ENCODE results near the gene SND1. TPM values are rescaled to one million over a fixed set of nuclear protein-coding genes. Genes with fewer than 3 reads are reported as not detected.

The SND1 gene
- total RNA-seq, 1 experiment from 2014 or later, result 218 TPM

DNA sequence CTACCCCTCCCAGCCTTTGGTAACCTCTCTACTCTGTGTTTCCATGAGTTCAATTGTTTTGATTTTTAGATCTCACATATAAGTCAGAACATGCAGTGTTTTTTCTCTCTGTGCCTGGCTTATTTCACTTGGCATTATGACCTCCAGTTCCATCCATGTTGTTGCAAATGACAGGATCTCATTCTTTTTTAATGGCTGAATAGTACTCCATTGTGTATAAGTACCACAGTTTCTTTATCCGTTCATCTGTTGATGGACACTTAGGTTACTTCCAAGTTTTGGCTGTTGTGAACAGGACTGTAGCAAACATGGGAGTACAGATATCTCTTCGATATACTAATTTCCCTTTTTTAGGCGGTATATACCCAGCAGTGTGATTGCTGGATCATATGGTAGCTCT lies 237.7 kb downstream of the SND1 start:
- H2AK5ac ChIP-seq (ENCODE audit: insufficient read length, low read length), result no peak overlapping the region
- H3K23ac ChIP-seq (ENCODE audit: insufficient read length, low read depth, low read length), result no peak overlapping the region
- peaks cover 38 to 40% of the 10 kb centered on the region in 2 experiments for H3K4me1 Mint-ChIP-seq
- no peak overlapping the region for H3K4me2 ChIP-seq (ENCODE audit: insufficient read depth, insufficient read length, low read length)
- no peak overlapping the region for H4K5ac ChIP-seq (ENCODE audit: insufficient read length, low read depth, low read length)
- H3K4me1 ChIP-seq (ENCODE audit: insufficient read depth, low read length), result peaks cover 3% of the 10 kb centered on the region; the same call in 1 of the 2 replicates
- H2BK5ac ChIP-seq (ENCODE audit: insufficient read length, low read length), result no peak overlapping the region
- no peak overlapping the region for H4K8ac ChIP-seq (replicated peaks; ENCODE audit: insufficient read length, low read depth, low read length)
- H2BK15ac ChIP-seq (ENCODE audit: low read depth, low read length), result no peak overlapping the region
- no peak overlapping the region for H3K14ac ChIP-seq (ENCODE audit: insufficient read depth, low read length)
- H3K27me3 Mint-ChIP-seq (ENCODE audit: low read depth), result no peaks in the 10 kb centered on the region
- no CpG with 5 or more reads among the region's 3 CpGs for WGBS (ENCODE audit: extremely low coverage, insufficient read length, low lambda C conversion rate)
- H3K27me3 ChIP-seq (ENCODE audit: insufficient read depth, low read length), result no peaks in the 10 kb centered on the region; the same call in 1 of the 2 replicates
- no peak overlapping the region for H2AFZ ChIP-seq (ENCODE audit: low read length)
- no peak overlapping the region for H3K56ac ChIP-seq (ENCODE audit: insufficient read length, low read depth, low read length)
- no peak overlapping the region for H3K9ac ChIP-seq (ENCODE audit: extremely low read depth, insufficient read length, low read length)
- H3K36me3 Mint-ChIP-seq (ENCODE audit: insufficient read depth in 1 of 3, low read depth in 3 of 3), result peaks cover 18 to 42% (median 27%) of the 10 kb centered on the region in 3 experiments; a peak in 6 of 7 replicates
- no peaks in the 10 kb centered on the region for H3K23me2 ChIP-seq (ENCODE audit: insufficient read length, low read depth, low read length, poor library complexity, severe bottlenecking)
- no peak overlapping the region for H3K4ac ChIP-seq (ENCODE audit: low read depth, low read length)
- no peak overlapping the region for H4K91ac ChIP-seq (ENCODE audit: insufficient read length, low read depth, low read length)
- H3K9me3 Mint-ChIP-seq, result no peaks in the 10 kb centered on the region; a peak in 1 of 5 replicates
- no peak overlapping the region for H3K27ac ChIP-seq (ENCODE audit: insufficient read length, low read depth, low read length)
- no peak overlapping the region for H3K27ac Mint-ChIP-seq
- TF ChIP-seq, protein P1, sequence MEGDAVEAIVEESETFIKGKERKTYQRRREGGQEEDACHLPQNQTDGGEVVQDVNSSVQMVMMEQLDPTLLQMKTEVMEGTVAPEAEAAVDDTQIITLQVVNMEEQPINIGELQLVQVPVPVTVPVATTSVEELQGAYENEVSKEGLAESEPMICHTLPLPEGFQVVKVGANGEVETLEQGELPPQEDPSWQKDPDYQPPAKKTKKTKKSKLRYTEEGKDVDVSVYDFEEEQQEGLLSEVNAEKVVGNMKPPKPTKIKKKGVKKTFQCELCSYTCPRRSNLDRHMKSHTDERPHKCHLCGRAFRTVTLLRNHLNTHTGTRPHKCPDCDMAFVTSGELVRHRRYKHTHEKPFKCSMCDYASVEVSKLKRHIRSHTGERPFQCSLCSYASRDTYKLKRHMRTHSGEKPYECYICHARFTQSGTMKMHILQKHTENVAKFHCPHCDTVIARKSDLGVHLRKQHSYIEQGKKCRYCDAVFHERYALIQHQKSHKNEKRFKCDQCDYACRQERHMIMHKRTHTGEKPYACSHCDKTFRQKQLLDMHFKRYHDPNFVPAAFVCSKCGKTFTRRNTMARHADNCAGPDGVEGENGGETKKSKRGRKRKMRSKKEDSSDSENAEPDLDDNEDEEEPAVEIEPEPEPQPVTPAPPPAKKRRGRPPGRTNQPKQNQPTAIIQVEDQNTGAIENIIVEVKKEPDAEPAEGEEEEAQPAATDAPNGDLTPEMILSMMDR (conservative IDR thresholded peaks at IDR 0.05), result no peak
- H4K20me1 ChIP-seq (ENCODE audit: control insufficient read depth, insufficient read depth, insufficient read length), result no peaks in the 10 kb centered on the region
- H3K9me3 ChIP-seq (ENCODE audit: control insufficient read depth, low read depth, low read length), result no peaks in the 10 kb centered on the region
- no peak overlapping the region for H2BK20ac ChIP-seq (ENCODE audit: low read depth, low read length, poor library complexity, severe bottlenecking)
- H3T11ph ChIP-seq (ENCODE audit: low read length), result no peak overlapping the region
- no peak overlapping the region for H2BK120ac ChIP-seq (ENCODE audit: low read depth, low read length, poor library complexity, severe bottlenecking)
- no peaks in the 10 kb centered on the region for H3K79me2 ChIP-seq (ENCODE audit: insufficient read depth, low read length)
- H3K18ac ChIP-seq (ENCODE audit: insufficient read length, low read depth, low read length), result no peak overlapping the region
- no peaks in the 10 kb centered on the region for H3K79me1 ChIP-seq (ENCODE audit: insufficient read depth, low read depth, low read length, poor library complexity, severe bottlenecking)
- DNase-seq, result no peak
- H2BK12ac ChIP-seq (ENCODE audit: insufficient read length, low read depth, low read length), result no peak overlapping the region
- H3K4me3 Mint-ChIP-seq, result no peak overlapping the region

Measured in H9 (cell line).